H1 (cell line): ENCODE results near the gene LYRM7. TPM values are rescaled to one million over a fixed set of nuclear protein-coding genes. Genes with fewer than 3 reads are reported as not detected.

ENCODE experiments used
- CHD7 ChIP-seq: fragments of 300-600 bp; sonication (generic); IDR thresholded peaks from 2 replicates; pipeline ENCODE4 v1.7.1; 2012; ENCODE audit warnings: low read length, moderate library complexity, mild to moderate bottlenecking, inconsistent platforms; ENCODE audit not compliant: insufficient replicate concordance
- polyA plus RNA-seq, 7 experiments: library from polyadenylated mRNA; depleted of rRNA in 3 of 7; stranded (reverse) in 5 of 7; unstranded in 2 of 7; fragments of >200 nt in 5 of 7; fragments of 200-250 nt in 2 of 7; gene quantifications; 1 replicate in 5 of 7; 2 replicates in 1 of 7; 4 replicates in 1 of 7; pipeline versions ENCODE4 v1.2.1 to v1.2.3, GENCODE V29; 2011 to 2013; ENCODE audit warnings: missing spikeins in 2 of 7, mixed read lengths in 2 of 7
- total RNA-seq: library from RNA; stranded (reverse); fragmentation: NEBNext Ultra II Directional; extraction: Animal tissue kit (Norgen Biotek cat#: 25700); gene quantifications from 2 replicates; pipeline ENCODE4 v1.2.1, GENCODE V29; 2021

LYRM7 gene
- total and polyA plus RNA-seq, 2 of the 8 experiments (the other 6 are each of a cell fraction or from before 2014, with no cell fraction given) = 1.9 to 12.6 TPM

DNA sequence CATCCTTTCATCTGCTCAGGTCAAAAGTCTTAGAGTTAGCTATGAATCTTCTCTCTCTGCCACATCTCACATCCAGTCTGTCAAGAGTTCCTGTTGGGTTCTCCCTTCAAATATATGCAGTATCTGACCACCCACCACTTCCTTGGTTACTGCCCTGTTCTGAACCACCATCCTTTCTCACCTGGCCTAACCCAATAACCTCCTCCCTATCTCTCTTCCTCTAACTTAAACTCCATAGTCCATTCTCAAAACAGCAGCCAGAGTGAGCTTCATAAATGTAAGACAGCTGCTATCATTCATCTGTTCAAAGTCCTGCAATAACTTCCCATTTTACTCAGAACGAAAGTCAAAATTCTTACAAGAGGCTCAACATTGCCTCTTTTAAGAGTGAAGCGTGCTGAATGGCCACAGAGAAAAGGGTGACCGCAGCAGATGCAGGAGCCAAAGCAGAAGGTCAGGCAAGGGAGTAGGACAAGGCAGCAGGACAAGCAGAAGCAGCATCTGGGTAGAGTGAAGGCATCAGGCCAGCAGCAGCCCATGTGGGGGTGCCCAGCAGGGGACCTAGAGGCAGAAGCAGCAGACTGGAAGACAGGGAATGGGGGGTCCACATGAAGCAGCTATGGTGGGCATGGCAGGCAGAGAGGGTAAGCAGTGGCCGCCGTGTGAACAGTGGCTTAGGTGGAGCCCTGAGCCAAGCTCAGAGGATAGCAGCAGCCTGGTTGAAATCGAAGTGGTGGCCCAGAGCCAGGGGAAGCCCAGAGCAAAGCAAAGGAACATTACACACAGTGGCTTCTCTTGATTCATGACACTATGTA is 53.9 kb downstream of the LYRM7 start (continued):
- no peak for TF ChIP-seq CHD7
